Ectodermal cell (in vitro differentiated cells): ENCODE data around the gene RORC.

Experiments
- H3K27ac ChIP-seq: 2 replicates; pipeline ENCODE4 v1.7.0; 2013; ENCODE audit warnings: mild to moderate bottlenecking, low read depth, low read length; ENCODE audit not compliant: insufficient read depth, poor library complexity, severe bottlenecking
- H3K27me3 ChIP-seq: 2 replicates; pipeline ENCODE4 v1.7.0; 2013; ENCODE audit warnings: mild to moderate bottlenecking, low read length; ENCODE audit not compliant: insufficient read depth, control insufficient read depth, poor library complexity, severe bottlenecking
- H3K36me3 ChIP-seq: one replicate; pipeline ENCODE4 v1.7.0; 2013; ENCODE audit warnings: low read length; ENCODE audit not compliant: control insufficient read depth, insufficient read depth
- H3K4me1 ChIP-seq: one replicate; pipeline ENCODE4 v1.7.0; 2013; ENCODE audit warnings: low read length; ENCODE audit not compliant: control insufficient read depth, insufficient read depth
- H3K4me3 ChIP-seq: 2 replicates; pipeline ENCODE4 v1.7.0; 2013; ENCODE audit warnings: low read depth, low read length, control low read depth; ENCODE audit not compliant: insufficient read depth
- H3K9me3 ChIP-seq: 2 replicates; pipeline ENCODE4 v1.7.0; 2013; ENCODE audit warnings: mild to moderate bottlenecking, low read length, moderate library complexity; ENCODE audit not compliant: control insufficient read depth
- WGBS, 2 experiments: methylation state at CpG; one replicate each; pipeline ENCODE4 v1.1.7; 2013; ENCODE audit warnings: missing lambda C conversion rate in 2 of 2; 5-methylcytosine and 5-hydroxymethylcytosine counted together

The RORC gene

DNA sequence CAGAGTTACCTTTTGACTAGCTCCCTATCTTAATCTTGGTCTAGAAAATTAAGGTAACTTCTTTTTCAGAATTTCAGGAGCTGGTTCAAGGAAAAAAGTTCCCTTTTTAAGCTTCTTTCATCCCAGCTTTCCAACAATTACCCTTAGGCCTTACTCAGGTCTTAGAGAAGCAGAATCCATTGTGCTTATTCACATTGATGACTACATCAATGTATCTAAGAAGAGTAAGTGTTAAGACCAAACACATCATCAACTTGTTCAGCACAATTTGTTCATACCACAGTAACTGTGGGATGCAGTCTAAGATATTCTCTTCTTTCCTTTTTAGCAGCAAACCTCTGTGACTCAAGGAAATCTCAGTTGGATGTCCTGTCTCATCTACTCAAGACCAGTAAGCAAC lies 72.4 kb downstream of the RORC start:
- H3K27me3 ChIP-seq = no peaks in the 10 kb centered on the region
- H3K4me3 ChIP-seq = no peak overlapping the region
- H3K9me3 ChIP-seq = no peaks in the 10 kb centered on the region
- peaks cover 6% of the 10 kb centered on the region for H3K36me3 ChIP-seq
- no peak overlapping the region for H3K27ac ChIP-seq
- H3K4me1 ChIP-seq = peaks cover 3% of the 10 kb centered on the region

DNA sequence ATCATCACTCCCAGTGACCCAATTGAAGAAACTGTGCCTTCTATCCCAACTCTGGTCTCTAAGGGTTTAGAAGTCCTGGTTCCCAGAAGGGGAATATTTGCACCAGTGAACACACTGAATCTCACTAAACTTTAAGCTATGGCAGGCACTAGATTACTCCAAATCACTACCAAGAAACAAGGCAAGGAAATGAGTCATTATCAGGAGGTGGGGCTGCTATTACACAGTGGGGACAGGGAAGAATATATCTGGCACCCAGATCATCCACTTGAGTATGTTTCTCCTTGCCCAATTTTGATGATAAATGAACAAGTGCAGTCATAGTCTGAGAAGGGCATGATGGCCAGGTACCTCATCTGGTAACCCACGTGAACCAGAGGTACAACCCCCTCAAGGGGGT lies 75.3 kb downstream of the RORC start:
- no peaks in the 10 kb centered on the region for H3K4me1 ChIP-seq

More for the DNA sequence above, 75.3 kb downstream of the RORC start:
- no peaks in the 10 kb centered on the region for H3K27me3 ChIP-seq
- no peak overlapping the region for H3K27ac ChIP-seq
- no peak overlapping the region for H3K4me3 ChIP-seq
- 84 to 90% methylated on average over 1 of the region's 1 CpG for WGBS, 2 experiments
- H3K36me3 ChIP-seq = peaks cover 6% of the 10 kb centered on the region
- H3K9me3 ChIP-seq = no peaks in the 10 kb centered on the region
